ENCODE measurements around the gene RUNDC3A. TPM values are rescaled to one million over a fixed set of nuclear protein-coding genes. Genes with fewer than 3 reads are reported as not detected.

Gene RUNDC3A
- total RNA-seq = under 1 TPM in 3 of 5 donors, not detected in 2; 0.38 to 0.65 (median 0.41) TPM
- 0.20 TPM for total RNA-seq (2013)
- 0 to 0.37 (median 0.06) reads per million in 29 experiments for total RNA-seq

DNA sequence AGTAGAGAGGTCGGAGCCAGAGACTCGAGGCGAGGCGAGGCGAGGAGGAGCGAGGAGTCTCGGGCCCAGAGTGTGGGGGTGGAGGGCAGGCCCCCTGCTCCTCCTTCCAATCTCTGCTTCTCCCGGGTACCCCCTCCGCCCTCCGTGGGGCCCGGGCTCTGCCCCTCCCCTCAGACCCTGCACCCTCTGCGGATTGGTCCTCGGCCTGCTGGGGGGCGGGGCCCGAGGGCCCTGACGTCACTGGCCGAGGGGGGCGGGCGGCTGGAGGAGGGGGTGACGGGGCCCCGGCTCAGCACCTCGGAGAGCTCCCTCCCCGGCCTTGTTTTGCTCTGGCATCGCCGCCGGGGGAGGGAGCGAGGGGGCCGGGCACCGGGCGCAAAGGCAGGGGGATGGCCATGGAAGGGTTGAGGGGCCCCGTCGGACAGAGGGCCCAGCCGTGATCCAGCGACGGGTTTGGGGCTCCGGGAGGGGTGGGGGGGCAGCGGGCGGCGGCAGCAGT, at the start of gene RUNDC3A:
Gene RUNDC3A, plus strand, starts transcription at position 282 of the 499 bp plus-strand sequence. CDS start 232 bp downstream, outside the sequence.
- WGBS (ENCODE audit: insufficient coverage) = 5% methylated on average over 20 of the region's 39 CpGs
- CTCF ChIA-PET = interaction anchor here (0.5 to 1.2 kb wide), 4 partner anchors 15 to 88 kb away, joined by 3 to 11 read pairs (median 5); no protein-coding TSS in a partner anchor
- no peaks in the 10 kb centered on the region for H3K9me3 ChIP-seq
- H3K27ac Mint-ChIP-seq = no peak within 1 kb of the TSS
- peaks cover 8 to 67% of the 10 kb centered on the region in 2 experiments for H3K27me3 ChIP-seq (replicated peaks in 1 of 2; ENCODE audit: control insufficient read depth in 2 of 2, extremely low read depth in 1 of 2, insufficient read depth in 2 of 2, low read length in 1 of 2)
- peak; percentile 65 to 91 (median 82) for DNase-seq
- H3K4me3 Mint-ChIP-seq = peak within 1 kb of the TSS; percentile 42 to 57 (median 51)
- H3K27me3 Mint-ChIP-seq = peaks cover 19 to 42% of the 10 kb centered on the region in 2 donors
- peak within 1 kb of the TSS; percentile 40 to 51 for H3K4me3 ChIP-seq (ENCODE audit: control insufficient read depth in 1 of 2, extremely low read depth in 1 of 2, low read length in 1 of 2)
- POLR2A ChIA-PET = interaction anchor here in 1 of 2 donors (0.8 kb wide), 1 partner anchor 12 kb away, joined by 3 read pairs; no protein-coding TSS in a partner anchor
- peaks cover 14 to 24% (median 15%) of the 10 kb centered on the region in 3 donors for H3K4me1 Mint-ChIP-seq
- peaks cover 10 to 29% of the 10 kb centered on the region in 2 experiments for H3K4me1 ChIP-seq (ENCODE audit: control insufficient read depth in 1 of 2, extremely low read depth in 1 of 2, insufficient read depth in 2 of 2, low read length in 2 of 2)
- no peaks in the 10 kb centered on the region for H3K36me3 ChIP-seq (ENCODE audit: control insufficient read depth in 2 of 2, extremely low read depth in 1 of 2, insufficient read depth in 1 of 2, low read length in 1 of 2)
- peak; percentile 91 to 93 (median 92) for ATAC-seq (replicated peaks in 1 of 4)
- H3K27ac ChIP-seq (ENCODE audit: low read length) = no peak within 1 kb of the TSS
- no peaks in the 10 kb centered on the region for H3K9me3 Mint-ChIP-seq
- H3K36me3 Mint-ChIP-seq = no peaks in the 10 kb centered on the region

DNA sequence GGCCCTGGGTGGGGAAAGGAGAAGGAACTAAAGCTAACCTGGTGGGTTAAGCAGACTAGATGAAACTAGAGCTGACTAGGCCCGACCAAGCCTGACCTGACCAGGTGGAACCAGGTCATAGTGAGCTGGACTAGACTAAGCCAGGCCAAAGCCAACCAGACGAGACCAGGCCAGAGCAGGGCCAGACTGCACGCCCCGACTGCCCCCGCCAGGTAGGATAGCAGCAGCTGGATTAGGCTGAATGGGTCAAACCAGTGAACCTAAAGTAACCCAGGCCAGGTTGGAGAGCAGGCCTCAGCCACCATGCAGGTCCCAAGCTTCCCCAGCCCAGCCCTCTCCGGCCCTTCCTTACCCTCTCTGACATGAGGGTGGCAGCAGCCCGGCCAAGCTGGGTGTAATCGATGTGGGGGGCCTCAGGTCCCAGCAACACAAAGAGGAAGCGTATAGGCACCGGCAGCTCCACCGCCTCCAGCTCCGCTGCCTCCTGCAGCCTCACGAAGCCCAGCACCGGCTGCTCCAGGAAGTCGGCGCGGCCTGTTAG, 49.5 kb upstream of the RUNDC3A start:
- no peak overlapping the region for H3K27ac ChIP-seq (ENCODE audit: low read length)
- no peak overlapping the region for H3K27ac Mint-ChIP-seq
- no peak overlapping the region for H3K4me3 ChIP-seq (ENCODE audit: control insufficient read depth in 1 of 2, extremely low read depth in 1 of 2, low read length in 1 of 2)
- no peaks in the 10 kb centered on the region for H3K4me1 Mint-ChIP-seq
- WGBS (ENCODE audit: insufficient coverage) = 76% methylated on average over 16 of the region's 17 CpGs
- H3K27me3 ChIP-seq (replicated peaks in 1 of 2; ENCODE audit: control insufficient read depth in 2 of 2, extremely low read depth in 1 of 2, insufficient read depth in 2 of 2, low read length in 1 of 2) = peaks cover 0 to 7% of the 10 kb centered on the region in 2 experiments
- no peak for DNase-seq
- POLR2A ChIA-PET = no interaction called here
- no peaks in the 10 kb centered on the region for H3K4me1 ChIP-seq (ENCODE audit: control insufficient read depth in 1 of 2, extremely low read depth in 1 of 2, insufficient read depth in 2 of 2, low read length in 2 of 2)
- no peak for ATAC-seq (replicated peaks in 1 of 4)
- no peaks in the 10 kb centered on the region for H3K36me3 ChIP-seq (ENCODE audit: control insufficient read depth in 2 of 2, extremely low read depth in 1 of 2, insufficient read depth in 1 of 2, low read length in 1 of 2)
- no peak overlapping the region for H3K4me3 Mint-ChIP-seq
- H3K27me3 Mint-ChIP-seq = no peaks in the 10 kb centered on the region
- H3K9me3 Mint-ChIP-seq = no peaks in the 10 kb centered on the region
- no peaks in the 10 kb centered on the region for H3K9me3 ChIP-seq
- no peaks in the 10 kb centered on the region for H3K36me3 Mint-ChIP-seq
- CTCF ChIA-PET = interaction anchor here in 1 of 2 donors (0.6 kb wide), 1 partner anchor 229 kb away, joined by 4 read pairs; no protein-coding TSS in a partner anchor

DNA sequence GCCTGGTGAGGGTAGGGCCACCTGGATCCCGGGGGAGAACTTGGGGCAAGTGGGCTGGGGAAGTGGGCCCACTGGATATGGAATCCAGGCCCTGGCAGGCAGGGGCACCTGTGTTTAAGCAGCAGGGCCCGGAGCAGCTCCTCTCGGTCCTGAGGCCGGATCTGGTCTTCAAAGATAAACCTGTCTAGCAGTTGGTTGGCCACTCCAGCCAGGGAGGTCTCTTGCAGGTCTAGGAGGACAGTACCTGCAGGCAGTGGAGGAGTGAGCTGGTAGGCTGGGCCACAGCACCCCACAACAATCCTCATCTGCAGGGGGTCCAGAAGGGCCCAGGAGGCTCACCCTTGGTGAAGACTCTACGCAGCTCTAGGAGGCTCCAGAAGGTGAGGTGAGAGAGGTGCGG, 48.1 kb upstream of the RUNDC3A start:
- POLR2A ChIA-PET = no interaction called here
- Histone ChIP-seq H3K36me3 (ENCODE audit: control insufficient read depth in 2 of 2, extremely low read depth in 1 of 2, insufficient read depth in 1 of 2, low read length in 1 of 2) (no peaks in the 10 kb centered on the region), H3K9me3 (no peaks in the 10 kb centered on the region), H3K27me3 (replicated peaks in 1 of 2; ENCODE audit: control insufficient read depth in 2 of 2, extremely low read depth in 1 of 2, insufficient read depth in 2 of 2, low read length in 1 of 2) (peaks cover 0 to 2% of the 10 kb centered on the region in 2 experiments), H3K27ac (ENCODE audit: low read length) (no peak overlapping the region), H3K4me1 (ENCODE audit: control insufficient read depth in 1 of 2, extremely low read depth in 1 of 2, insufficient read depth in 2 of 2, low read length in 2 of 2) (no peaks in the 10 kb centered on the region), H3K4me3 (ENCODE audit: control insufficient read depth in 1 of 2, extremely low read depth in 1 of 2, low read length in 1 of 2) (no peak overlapping the region)
- no peak overlapping the region for H3K4me3 Mint-ChIP-seq
- DNase-seq (no peak), ATAC-seq (replicated peaks in 1 of 4) (no peak)
- no peaks in the 10 kb centered on the region for H3K27me3 Mint-ChIP-seq
- H3K4me1 Mint-ChIP-seq = no peaks in the 10 kb centered on the region
- 86% methylated on average over 4 of the region's 6 CpGs for WGBS (ENCODE audit: insufficient coverage)
- no peaks in the 10 kb centered on the region for H3K36me3 Mint-ChIP-seq
- CTCF ChIA-PET = no interaction called here
- H3K27ac Mint-ChIP-seq = no peak overlapping the region
- H3K9me3 Mint-ChIP-seq = no peaks in the 10 kb centered on the region

DNA sequence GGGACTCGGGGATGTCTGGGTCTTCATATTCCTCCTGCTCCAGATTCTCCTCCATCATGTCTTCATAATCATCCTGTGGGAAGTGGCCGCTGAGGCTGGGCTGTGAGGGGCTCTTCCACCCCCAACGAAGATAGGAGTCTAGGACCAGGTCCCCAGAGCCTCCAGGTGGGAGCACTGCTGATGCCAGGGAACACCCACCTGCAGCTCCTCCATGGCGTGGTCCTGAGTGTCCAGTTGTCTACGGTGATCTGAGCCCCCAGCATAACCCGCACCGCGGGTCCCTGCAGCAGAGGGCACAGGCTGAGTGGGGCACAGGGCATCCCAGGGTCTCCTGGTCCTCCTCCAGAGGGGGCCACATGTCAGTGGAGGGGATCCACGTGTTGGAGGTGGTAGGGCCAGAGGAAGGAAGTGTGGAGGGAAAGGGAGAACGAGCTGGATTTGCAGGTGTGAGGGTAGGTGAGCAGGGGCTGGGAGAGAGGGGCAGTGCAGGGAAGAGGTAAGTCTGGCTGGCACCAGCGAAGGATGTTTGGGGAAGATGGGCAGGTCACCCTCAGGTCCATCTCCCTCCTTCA, 45.7 kb upstream of the RUNDC3A start:
- ChIA-PET CTCF (no interaction called here), POLR2A (no interaction called here)
- H3K27ac Mint-ChIP-seq = no peak overlapping the region
- DNase-seq = no peak
- Histone ChIP-seq H3K4me1 (ENCODE audit: control insufficient read depth in 1 of 2, extremely low read depth in 1 of 2, insufficient read depth in 2 of 2, low read length in 2 of 2) (no peaks in the 10 kb centered on the region), H3K36me3 (ENCODE audit: control insufficient read depth in 2 of 2, extremely low read depth in 1 of 2, insufficient read depth in 1 of 2, low read length in 1 of 2) (no peaks in the 10 kb centered on the region), H3K27ac (ENCODE audit: low read length) (no peak overlapping the region), H3K9me3 (no peaks in the 10 kb centered on the region), H3K4me3 (ENCODE audit: control insufficient read depth in 1 of 2, extremely low read depth in 1 of 2, low read length in 1 of 2) (no peak overlapping the region), H3K27me3 (replicated peaks in 1 of 2; ENCODE audit: control insufficient read depth in 2 of 2, extremely low read depth in 1 of 2, insufficient read depth in 2 of 2, low read length in 1 of 2) (no peaks in the 10 kb centered on the region)
- no peaks in the 10 kb centered on the region for H3K4me1 Mint-ChIP-seq
- H3K27me3 Mint-ChIP-seq = no peaks in the 10 kb centered on the region
- no peak for ATAC-seq (replicated peaks in 1 of 4)
- H3K36me3 Mint-ChIP-seq = no peaks in the 10 kb centered on the region
- H3K9me3 Mint-ChIP-seq = no peaks in the 10 kb centered on the region
- no peak overlapping the region for H3K4me3 Mint-ChIP-seq
- 68% methylated on average over 9 of the region's 11 CpGs for WGBS (ENCODE audit: insufficient coverage)

DNA sequence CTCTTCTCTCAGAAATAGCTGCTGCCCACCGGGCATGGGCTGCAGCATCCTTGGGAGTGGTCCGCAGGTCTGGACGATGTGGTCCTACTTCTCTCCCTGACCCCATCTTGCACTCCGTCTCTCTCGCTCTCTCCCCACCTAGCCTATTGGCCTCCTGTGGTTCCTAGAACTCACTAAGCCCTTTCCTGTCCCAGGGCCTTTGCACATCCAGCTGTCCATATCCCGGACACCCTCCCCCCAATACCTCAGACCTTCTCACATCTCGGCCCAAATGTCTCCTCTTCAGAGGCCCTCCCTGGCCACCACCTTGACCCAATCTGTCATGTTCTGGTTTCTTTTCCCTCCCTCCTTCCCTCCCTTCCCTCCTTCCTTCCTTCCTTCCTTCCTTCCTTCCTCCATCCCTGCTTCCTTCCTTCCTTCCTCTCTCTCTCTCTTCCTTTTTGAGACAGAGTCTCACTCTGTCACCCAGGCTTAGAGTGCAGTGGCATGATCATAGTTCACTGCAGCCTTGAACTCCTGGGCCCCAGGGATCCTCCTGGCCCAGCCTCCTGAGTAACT, 45.0 kb upstream of the RUNDC3A start:
- CTCF ChIA-PET = no interaction called here
- Mint-ChIP-seq H3K4me3 (no peak overlapping the region), H3K36me3 (no peaks in the 10 kb centered on the region), H3K9me3 (no peaks in the 10 kb centered on the region), H3K4me1 (no peaks in the 10 kb centered on the region), H3K27me3 (no peaks in the 10 kb centered on the region), H3K27ac (no peak overlapping the region)
- 87% methylated on average over 7 of the region's 7 CpGs for WGBS (ENCODE audit: insufficient coverage)
- Histone ChIP-seq H3K4me3 (ENCODE audit: control insufficient read depth in 1 of 2, extremely low read depth in 1 of 2, low read length in 1 of 2) (no peak overlapping the region), H3K36me3 (ENCODE audit: control insufficient read depth in 2 of 2, extremely low read depth in 1 of 2, insufficient read depth in 1 of 2, low read length in 1 of 2) (no peaks in the 10 kb centered on the region), H3K27me3 (replicated peaks in 1 of 2; ENCODE audit: control insufficient read depth in 2 of 2, extremely low read depth in 1 of 2, insufficient read depth in 2 of 2, low read length in 1 of 2) (no peaks in the 10 kb centered on the region), H3K9me3 (no peaks in the 10 kb centered on the region), H3K4me1 (ENCODE audit: control insufficient read depth in 1 of 2, extremely low read depth in 1 of 2, insufficient read depth in 2 of 2, low read length in 2 of 2) (no peaks in the 10 kb centered on the region), H3K27ac (ENCODE audit: low read length) (no peak overlapping the region)
- no peak for ATAC-seq (replicated peaks in 1 of 4)
- no peak for DNase-seq
- POLR2A ChIA-PET = no interaction called here

DNA sequence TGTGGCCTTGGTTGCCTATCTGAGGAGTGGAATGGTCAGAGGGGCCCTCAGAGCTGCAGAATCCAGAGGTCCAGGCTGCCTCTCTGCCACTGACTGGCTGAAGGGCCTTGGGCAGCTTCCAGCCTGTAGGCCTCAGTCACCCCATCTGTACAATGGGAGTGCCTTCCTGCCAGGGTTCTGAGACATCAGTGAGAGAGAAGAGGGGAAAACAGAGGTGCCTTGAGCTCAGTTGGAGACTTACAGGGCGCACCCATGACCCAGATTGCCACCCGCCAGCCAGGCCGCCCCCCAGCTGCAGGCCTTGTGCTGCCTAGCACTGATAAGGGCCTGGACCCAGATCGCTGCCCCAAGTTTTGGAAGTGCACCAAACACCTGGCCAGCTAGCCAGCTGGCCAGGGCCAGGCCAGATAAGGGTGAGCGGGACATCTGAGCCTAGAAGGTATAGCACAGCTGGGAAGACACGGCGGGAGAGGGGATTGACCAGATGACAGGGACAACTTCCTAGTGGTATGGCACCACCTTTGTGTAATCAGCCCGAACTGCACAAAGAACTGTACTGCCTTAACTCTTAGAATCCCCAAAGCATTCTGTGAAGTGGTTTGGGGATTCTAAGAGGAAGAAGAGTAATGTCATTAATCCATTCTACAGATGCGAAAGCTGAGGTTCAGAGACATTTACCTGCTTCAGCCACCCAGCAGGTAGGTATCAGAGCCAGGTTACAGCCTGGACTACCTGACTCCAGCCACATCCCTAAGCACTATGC, 41.8 kb upstream of the RUNDC3A start:
- no peaks in the 10 kb centered on the region for H3K9me3 Mint-ChIP-seq
- H3K27me3 Mint-ChIP-seq = no peaks in the 10 kb centered on the region
- H3K4me1 ChIP-seq (ENCODE audit: control insufficient read depth in 1 of 2, extremely low read depth in 1 of 2, insufficient read depth in 2 of 2, low read length in 2 of 2) = no peaks in the 10 kb centered on the region
- H3K27ac ChIP-seq (ENCODE audit: low read length) = no peak overlapping the region
- H3K27ac Mint-ChIP-seq = no peak overlapping the region
- ChIA-PET CTCF (no interaction called here), POLR2A (no interaction called here)
- H3K36me3 ChIP-seq (ENCODE audit: control insufficient read depth in 2 of 2, extremely low read depth in 1 of 2, insufficient read depth in 1 of 2, low read length in 1 of 2) = no peaks in the 10 kb centered on the region
- H3K4me1 Mint-ChIP-seq = no peaks in the 10 kb centered on the region
- no peaks in the 10 kb centered on the region for H3K36me3 Mint-ChIP-seq
- DNase-seq (no peak), ATAC-seq (replicated peaks in 1 of 4) (no peak)
- 84% methylated on average over 6 of the region's 9 CpGs for WGBS (ENCODE audit: insufficient coverage)
- no peak overlapping the region for H3K4me3 Mint-ChIP-seq
- peaks cover 0 to 4% of the 10 kb centered on the region in 2 experiments for H3K27me3 ChIP-seq (replicated peaks in 1 of 2; ENCODE audit: control insufficient read depth in 2 of 2, extremely low read depth in 1 of 2, insufficient read depth in 2 of 2, low read length in 1 of 2)
- H3K4me3 ChIP-seq (ENCODE audit: control insufficient read depth in 1 of 2, extremely low read depth in 1 of 2, low read length in 1 of 2) = no peak overlapping the region
- H3K9me3 ChIP-seq = no peaks in the 10 kb centered on the region

Data from T-cell (primary cell).